CD1c-positive myeloid dendritic cell (primary cell): ENCODE data around the gene LTB4R.
"Not testable (repeated sequence)": the region's sequence is repeated elsewhere in the genome, so short reads cannot be mapped to it uniquely, and the experiment has no call there.

Experiments used
- DNase-seq: peaks from one replicate; pipeline ENCODE4 v3.0.0-alpha.2; 2016; ENCODE audit errors: extremely low spot score

Gene LTB4R

DNA sequence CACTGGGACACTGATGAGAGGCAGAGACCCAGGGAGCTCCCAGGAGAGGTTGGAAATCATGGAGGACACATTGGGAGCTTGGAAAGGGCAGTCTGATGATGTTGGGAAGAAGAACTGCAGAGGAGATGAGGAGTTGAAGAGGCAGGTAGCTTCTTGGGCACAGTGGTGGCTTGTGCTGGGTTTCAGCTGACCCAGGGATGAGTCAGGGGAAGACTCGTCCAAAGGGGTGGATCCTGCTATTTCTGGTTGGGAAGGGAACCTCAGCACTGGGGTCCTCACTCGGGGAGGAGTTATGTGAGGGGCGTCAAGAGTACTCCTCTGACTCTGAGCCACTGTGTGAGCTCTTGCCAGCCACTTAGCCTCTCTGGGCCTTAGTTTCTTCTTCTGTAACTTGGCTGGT is 12.0 kb downstream of the LTB4R start:
- no peak for DNase-seq

- DNase-seq = no peak
These were observed 12.7 kb downstream of the LTB4R start for GRCh38 chr14:24324024-24324423.

GRCh38 chr14:24325041-24325530 is 13.8 kb downstream of the LTB4R start:
- DNase-seq = no peak

- DNase-seq = no peak
These were observed 14.7 kb downstream of the LTB4R start for GRCh38 chr14:24325963-24326362.

DNA sequence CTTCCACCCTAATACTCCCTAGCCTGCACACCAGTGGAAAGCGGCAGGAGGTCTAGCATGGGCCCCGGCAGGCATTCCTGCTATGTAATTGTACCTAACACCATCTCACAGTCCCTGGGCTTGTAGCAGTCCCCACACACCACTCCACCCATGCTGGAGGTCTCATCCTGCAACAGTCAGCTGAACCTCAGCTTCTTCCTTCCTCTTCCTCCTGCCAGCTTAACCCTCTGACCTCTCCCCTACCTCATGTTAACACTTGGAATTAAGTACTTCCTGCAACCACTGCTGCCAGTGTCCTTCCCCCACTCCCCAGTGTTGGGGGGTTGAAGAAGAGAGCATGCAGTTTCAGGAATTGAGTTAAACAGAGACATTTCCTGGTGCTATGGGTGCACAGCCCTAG is 16.0 kb downstream of the LTB4R start:
- peak; percentile 54 for DNase-seq

- DNase-seq = not testable (repeated sequence)
These were observed 16.6 kb downstream of the LTB4R start for GRCh38 chr14:24327914-24328313.

DNA sequence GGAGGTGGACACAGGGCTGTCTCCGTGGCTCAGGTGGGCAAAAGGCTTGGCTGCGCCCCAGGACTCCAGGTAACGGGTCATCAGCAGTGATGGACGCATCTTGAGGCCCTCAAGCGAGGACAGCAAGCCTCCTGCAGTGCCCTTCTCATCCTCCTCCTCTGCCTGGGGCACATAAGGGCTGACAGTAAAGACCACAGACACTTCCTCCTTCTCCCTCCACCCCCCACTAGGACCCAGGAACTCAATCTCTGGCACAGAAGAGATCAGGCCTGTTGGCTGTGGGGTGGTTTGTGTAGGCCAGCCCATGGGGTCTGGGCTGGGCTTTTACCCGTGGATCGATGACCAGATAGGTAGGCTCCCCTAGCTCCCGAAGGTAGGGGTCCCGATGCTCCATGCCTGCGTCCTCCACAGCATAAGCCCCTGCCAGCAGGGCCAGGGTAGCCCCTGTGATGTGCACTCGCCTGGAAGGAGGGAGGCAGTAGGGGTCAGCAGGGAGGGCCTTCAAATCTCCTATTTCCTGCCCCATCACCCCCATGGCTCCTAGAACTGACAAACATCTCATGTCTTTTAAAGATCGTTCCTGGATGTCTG is 17.9 kb downstream of the LTB4R start:
- no peak for DNase-seq

DNA sequence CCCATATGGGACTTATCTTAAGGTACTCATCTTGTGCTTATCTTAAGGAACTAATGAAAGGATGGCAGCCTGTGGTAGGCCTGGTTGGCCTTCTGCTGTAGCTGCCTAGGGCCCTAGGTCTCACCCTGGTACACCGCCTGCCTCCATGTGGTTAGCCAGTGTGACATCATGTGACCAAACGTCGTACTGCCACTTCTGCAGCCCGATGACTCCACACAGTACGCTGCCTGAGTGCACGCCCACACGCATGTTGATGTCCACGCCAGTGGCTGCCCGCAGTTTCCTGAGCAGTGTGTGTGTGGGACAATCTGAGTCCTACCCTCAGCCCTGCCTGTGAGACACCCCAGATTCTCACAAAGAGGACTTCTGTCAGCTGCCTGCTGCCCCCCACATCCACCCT is 18.4 kb downstream of the LTB4R start:
- DNase-seq = peak; percentile 95

GRCh38 chr14:24330973-24331674 is 19.8 kb downstream of the LTB4R start:
- no peak for DNase-seq

DNA sequence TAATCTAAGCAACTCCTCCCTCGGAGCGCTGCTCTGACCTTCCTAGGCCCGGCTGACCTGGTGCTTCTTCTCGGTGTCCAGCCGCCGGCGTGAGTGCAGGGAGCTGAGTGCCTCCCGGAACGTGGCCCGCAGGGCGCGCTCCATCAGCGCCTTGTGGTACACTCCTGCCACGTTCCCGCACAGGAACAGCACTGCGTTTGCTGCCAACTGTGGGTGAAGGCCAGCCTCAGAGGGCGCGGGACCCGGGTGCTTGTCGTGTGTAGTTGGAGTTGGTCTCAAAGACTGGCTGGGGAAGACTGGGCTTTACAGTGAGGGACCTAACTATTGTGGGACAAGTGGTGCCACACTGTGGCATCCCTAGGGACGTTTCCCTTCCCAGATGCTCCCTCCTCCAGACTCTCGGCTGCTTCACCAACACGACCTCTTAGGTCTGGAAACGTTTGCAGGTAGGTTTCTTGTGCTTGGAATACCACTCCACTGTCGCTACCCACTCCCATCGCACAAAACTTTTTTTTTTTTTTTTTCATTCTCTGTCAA is 20.5 kb downstream of the LTB4R start:
- DNase-seq = no peak

GRCh38 chr14:24332268-24332993 is 21.1 kb downstream of the LTB4R start:
- DNase-seq = peak; percentile 82

GRCh38 chr14:24334431-24335291 is 23.4 kb downstream of the LTB4R start, which contains the start of gene ADCY4:
ADCY4 (minus strand) TSS chr14:24335071; CDS start chr14:24334652, 419 bp downstream.
- no peak for DNase-seq

- no peak for DNase-seq
These were observed 24.3 kb downstream of the LTB4R start for GRCh38 chr14:24335461-24336171.

DNA sequence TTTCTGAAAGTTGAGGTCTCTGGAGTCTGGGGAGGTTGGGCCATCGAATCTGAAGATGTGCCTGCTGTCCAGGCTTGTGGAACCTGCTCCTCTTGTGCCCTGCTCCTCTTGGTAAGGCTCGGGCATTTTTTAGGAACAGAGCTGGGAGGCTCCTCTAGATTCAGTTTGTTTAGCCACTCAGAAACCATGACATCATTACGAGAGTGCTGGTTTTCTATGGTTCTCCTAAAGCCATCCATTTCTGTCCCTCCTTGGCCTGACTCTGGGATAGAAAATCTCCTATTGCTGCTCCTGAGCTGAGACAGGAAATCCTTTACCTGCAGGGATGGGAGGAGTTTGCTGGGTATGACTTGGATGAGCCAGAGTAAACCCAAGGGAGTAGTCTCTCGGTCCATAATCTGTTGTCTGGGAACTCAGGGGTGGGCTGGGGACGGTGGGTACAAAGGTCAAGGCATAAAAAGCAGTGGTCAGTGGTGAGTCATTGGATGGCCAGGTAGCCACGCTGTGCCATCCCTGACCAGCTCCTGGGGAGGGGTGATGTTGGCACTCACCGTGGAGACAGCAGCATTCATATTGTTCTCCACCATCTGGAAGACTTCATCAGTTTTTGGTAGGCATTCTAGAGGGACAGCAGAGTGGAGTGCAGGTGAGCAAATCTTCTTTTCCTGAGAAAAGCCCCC is 26.0 kb downstream of the LTB4R start:
- DNase-seq = no peak

GRCh38 chr14:24337824-24338175 is 26.5 kb downstream of the LTB4R start:
- no peak for DNase-seq

GRCh38 chr14:24338843-24339242 is 27.5 kb downstream of the LTB4R start:
- no peak for DNase-seq

DNA sequence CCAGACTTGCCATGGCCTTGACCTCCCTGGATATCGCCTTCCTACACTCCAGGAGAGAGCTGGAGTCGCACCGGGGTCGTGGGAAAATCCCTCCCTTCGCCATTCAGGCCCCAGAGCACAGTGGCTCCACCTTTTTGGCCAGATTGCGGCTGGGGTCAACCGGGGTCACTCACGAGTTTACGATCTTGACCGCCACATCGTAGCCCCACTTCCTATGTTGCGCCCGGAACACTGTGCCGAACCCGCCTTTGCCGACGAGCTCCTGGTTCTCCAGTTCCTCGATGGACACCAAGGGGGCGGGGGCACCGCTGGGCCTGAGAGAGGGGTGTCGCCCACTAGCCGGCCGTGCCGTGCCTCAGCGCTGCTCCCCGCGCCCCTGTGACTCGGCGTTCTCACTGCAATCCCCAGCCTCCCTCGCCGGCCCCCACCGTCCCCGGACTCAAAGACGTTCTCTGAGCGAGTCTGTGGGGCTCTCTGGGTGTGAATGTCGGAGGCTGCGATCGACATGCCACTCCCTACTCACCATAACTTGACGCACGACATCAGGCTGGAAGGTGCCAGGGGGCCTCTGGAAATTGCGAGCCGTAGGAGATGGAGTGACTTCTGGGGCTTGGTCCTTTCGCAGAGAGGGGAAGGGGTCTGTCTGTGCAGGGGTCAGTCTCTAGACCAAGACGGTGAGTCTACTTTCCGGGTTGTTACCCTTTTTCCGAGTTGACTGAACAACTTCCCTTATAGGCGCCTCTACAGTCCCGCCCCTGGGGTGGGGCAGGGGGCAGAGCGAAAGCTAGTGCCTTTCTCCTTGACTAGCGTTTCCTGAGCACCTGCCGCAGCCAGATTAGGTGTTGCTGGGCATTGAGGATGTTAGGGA is 28.2 kb downstream of the LTB4R start, which contains the start of gene RIPK3:
RIPK3 (minus strand) TSS at position 708 of the 868 bp plus-strand sequence; CDS start at position 543, 165 bp downstream.
- DNase-seq = peak; percentile 70

GRCh38 chr14:24340606-24341005 is 29.3 kb downstream of the LTB4R start:
- DNase-seq = no peak

- DNase-seq = no peak
These were observed 31.6 kb downstream of the LTB4R start for GRCh38 chr14:24342889-24343288.
